K562 (cell line): ENCODE measurements around the gene MOB3C. TPM values are rescaled to one million over a fixed set of nuclear protein-coding genes. Genes with fewer than 3 reads are reported as not detected.
A peak's percentile ranks its signal among the peaks of the same experiment; 100 is the strongest.

Source experiments
- ATAC-seq: fragments of 200-7000 bp; cut with Tn5 transposase; 3 replicates; pipeline ENCODE4 v1.9.1; 2020; ENCODE audit warnings: moderate library complexity
- BruUV-seq: library from RNA; stranded (reverse); fragments of 400-500 nt; replicated peaks from 2 replicates; lab custom pipeline; 2021; lab: Mats Ljungman, UMichigan
- CTCF ChIA-PET: fragments of 300-600 bp; formaldehyde crosslinking; extraction: SDS; loops from one replicate; lab custom pipeline; 2021; ENCODE audit warnings: low intra/inter-chr PET ratio; lab: Yijun Ruan, JAX
- POLR2A ChIA-PET: fragments of 300-600, 350-650 bp; sonication (Branson Sonifier 250); formaldehyde crosslinking; extraction: SDS; loops from one replicate; lab custom pipeline; 2021; ENCODE audit warnings: antibody characterized with exemption, inconsistent platforms; lab: Yijun Ruan, JAX
- DNase-seq, 4 experiments: peaks; one replicate each; pipeline versions ENCODE4 v3.0.0 to v3.0.0-alpha.2; 2011 to 2018; ENCODE audit warnings: low spot score in 3 of 4, mixed read lengths in 3 of 4; ENCODE audit errors: extremely low read depth in 1 of 4
- FAIRE-seq: peaks from 2 replicates; lab custom pipeline; 2011; peaks lifted over from hg19 to GRCh38; lab: Jason Lieb, UNC
- H2AFZ ChIP-seq: 2 replicates; pipeline ENCODE4 v1.6.0; 2011; ENCODE audit warnings: low read depth, low read length, control low read depth, inconsistent platforms
- H3K27ac ChIP-seq: fragments of 200-600 bp; 3 replicates; pipeline ENCODE4 v1.8.0; 2011; ENCODE audit warnings: low read depth, mild to moderate bottlenecking, control low read depth, inconsistent platforms, low read length, moderate library complexity, mixed read lengths; ENCODE audit errors: extremely low read depth
- H3K27me3 ChIP-seq, 2 experiments: fragments of 300-600 bp in 1 of 2; 2 replicates in 1 of 2; 3 replicates in 1 of 2; pipeline versions ENCODE4 v1.6.0 to v1.8.0; 2011; ENCODE audit warnings: inconsistent platforms in 2 of 2, low read length in 2 of 2, mild to moderate bottlenecking in 1 of 2, mixed read lengths in 1 of 2, moderate library complexity in 1 of 2; ENCODE audit not compliant: control insufficient read depth in 2 of 2, insufficient read depth in 2 of 2
- H3K36me3 ChIP-seq: fragments of 300-600 bp; 3 replicates; pipeline ENCODE4 v1.8.0; 2011; ENCODE audit warnings: mild to moderate bottlenecking, low read length, inconsistent platforms; ENCODE audit not compliant: control insufficient read depth, insufficient read depth
- H3K4me1 ChIP-seq, 2 experiments: fragments of 200-600 bp in 1 of 2; replicated peaks in 1 of 2; 2 replicates in 1 of 2; 3 replicates in 1 of 2; pipeline versions ENCODE4 v1.5.1 to v1.8.0; 2011; ENCODE audit warnings: inconsistent platforms in 2 of 2, low read length in 2 of 2, mild to moderate bottlenecking in 1 of 2, mixed read lengths in 1 of 2, moderate library complexity in 1 of 2; ENCODE audit not compliant: control insufficient read depth in 2 of 2, insufficient read depth in 2 of 2
- H3K4me2 ChIP-seq: 2 replicates; pipeline ENCODE4 v1.6.1; 2011; ENCODE audit warnings: low read length, control low read depth, inconsistent platforms, mixed read lengths; ENCODE audit not compliant: insufficient read depth
- H3K4me3 ChIP-seq: fragments of 200-600 bp; sonication (generic), shearing (Covaris generic); 2 replicates; pipeline ENCODE4 v1.5.1; 2016; ENCODE audit warnings: control low read depth, inconsistent platforms
- H3K79me2 ChIP-seq: fragments of 200-600 bp; 3 replicates; pipeline ENCODE4 v1.8.0; 2011; ENCODE audit warnings: low read length, inconsistent platforms; ENCODE audit not compliant: control insufficient read depth, insufficient read depth
- H3K9ac ChIP-seq, 2 experiments: 2 replicates each; pipeline versions ENCODE4 v1.6.0 to v1.6.1; 2011; ENCODE audit warnings: low read depth in 2 of 2, low read length in 2 of 2, control low read depth in 1 of 2, inconsistent platforms in 1 of 2, mild to moderate bottlenecking in 1 of 2, mixed read lengths in 1 of 2; ENCODE audit not compliant: insufficient read depth in 1 of 2
- H3K9me1 ChIP-seq: one replicate; pipeline ENCODE4 v1.6.0; 2011; ENCODE audit warnings: inconsistent platforms, mild to moderate bottlenecking, low read length, moderate library complexity; ENCODE audit not compliant: control insufficient read depth, insufficient read depth
- H3K9me3 ChIP-seq: replicated peaks from 2 replicates; pipeline ENCODE4 v1.5.1; 2011; ENCODE audit warnings: low read depth, low read length, inconsistent platforms; ENCODE audit not compliant: control insufficient read depth, insufficient read depth
- H4K20me1 ChIP-seq: replicated peaks from 2 replicates; pipeline ENCODE4 v1.6.1; 2011; ENCODE audit warnings: low read length, inconsistent platforms, mixed read lengths; ENCODE audit not compliant: control insufficient read depth, insufficient read depth
- BHLHE40 ChIP-seq: IDR thresholded peaks from 2 replicates; pipeline ENCODE4 v1.6.1; 2011; ENCODE audit warnings: low read length, improper control_type of control experiment
- GTF3C2 ChIP-seq: IDR thresholded peaks from 3 replicates; pipeline ENCODE4 v1.6.1; 2011; ENCODE audit warnings: borderline replicate concordance, mild to moderate bottlenecking, moderate library complexity; ENCODE audit not compliant: insufficient read length; ENCODE audit errors: extremely low read depth
- HNRNPH1 ChIP-seq: fragments of 200-400 bp; formaldehyde crosslinking; optimal IDR thresholded peaks from 2 replicates; pipeline ENCODE3; 2017; ENCODE audit warnings: low read depth, mild to moderate bottlenecking, low read length, moderate library complexity
- HOMEZ ChIP-seq: fragments of 250-450 bp; sonication (Bioruptor Pico); IDR thresholded peaks from 2 replicates; pipeline ENCODE4 v1.4.0; 2020; ENCODE audit warnings: mild to moderate bottlenecking, moderate library complexity
- LARP7 ChIP-seq: fragments of 450-650 bp; IDR thresholded peaks from 2 replicates; pipeline ENCODE4 v1.6.1; 2016
- LEF1 ChIP-seq: fragments of 450-650 bp; IDR thresholded peaks from 2 replicates; pipeline ENCODE4 v1.6.1; 2016; ENCODE audit warnings: mild to moderate bottlenecking
- MAFK ChIP-seq: IDR thresholded peaks from 2 replicates; pipeline ENCODE4 v1.6.1; 2011; ENCODE audit warnings: low read length, improper control_type of control experiment
- MAX ChIP-seq: sonication (generic); formaldehyde crosslinking; IDR thresholded peaks from 2 replicates; pipeline ENCODE4 v1.9.0; 2022; ENCODE audit warnings: mild to moderate bottlenecking, missing genetic modification reagents
- MEF2A ChIP-seq: IDR thresholded peaks from 2 replicates; pipeline ENCODE4 v1.6.1; 2011; ENCODE audit warnings: low read depth, mild to moderate bottlenecking, low read length, moderate library complexity; ENCODE audit not compliant: control insufficient read depth
- MEIS2 ChIP-seq: fragments of 450-650 bp; IDR thresholded peaks from 2 replicates; pipeline ENCODE4 v1.6.1; 2014; ENCODE audit warnings: mild to moderate bottlenecking; ENCODE audit not compliant: partially characterized antibody
- NFE2 ChIP-seq: IDR thresholded peaks from 2 replicates; pipeline ENCODE4 v1.6.1; 2014; ENCODE audit warnings: antibody characterized with exemption, low read depth
- NRF1 ChIP-seq, 2 experiments: fragments of 450-650 bp; IDR thresholded peaks in 1 of 2; conservative IDR thresholded peaks in 1 of 2; 2 replicates each; pipeline ENCODE4 v1.6.1; 2014; ENCODE audit warnings: mild to moderate bottlenecking in 2 of 2
- PHF20 ChIP-seq: fragments of 450-650 bp; IDR thresholded peaks from 2 replicates; pipeline ENCODE4 v1.6.1; 2018; ENCODE audit not compliant: partially characterized antibody
- POLR2B ChIP-seq: fragments of 450-650 bp; IDR thresholded peaks from 2 replicates; pipeline ENCODE4 v1.6.1; 2018; ENCODE audit warnings: low read depth; ENCODE audit not compliant: partially characterized antibody
- RBM22 ChIP-seq: fragments of 200-400 bp; formaldehyde crosslinking; IDR thresholded peaks from 2 replicates; pipeline ENCODE4 v1.6.1; 2018; ENCODE audit warnings: low read length, low read depth; ENCODE audit not compliant: poor library complexity, severe bottlenecking
- SIN3B ChIP-seq: fragments of 450-650 bp; IDR thresholded peaks from 2 replicates; pipeline ENCODE4 v1.6.1; 2017; ENCODE audit warnings: low read depth, mild to moderate bottlenecking, moderate library complexity
- SMAD1 ChIP-seq: fragments of 150-350 bp; IDR thresholded peaks from 2 replicates; pipeline ENCODE4 v1.6.1; 2014; ENCODE audit warnings: low read length, low read depth; ENCODE audit not compliant: partially characterized antibody
- SRF ChIP-seq, 2 experiments: fragments of 250-450, 450-650 bp in 1 of 2; sonication (Bioruptor Pico) in 1 of 2; sonication (generic) in 1 of 2; formaldehyde crosslinking; IDR thresholded peaks; 2 replicates each; pipeline versions ENCODE4 v1.5.0 to v1.5.1; 2020 to 2022; ENCODE audit warnings: mild to moderate bottlenecking in 1 of 2, missing genetic modification reagents in 1 of 2
- SRSF7 ChIP-seq: fragments of 200-400 bp; formaldehyde crosslinking; optimal IDR thresholded peaks from 2 replicates; pipeline ENCODE3; 2017; ENCODE audit warnings: mild to moderate bottlenecking, low read depth, low read length
- ZNF551 ChIP-seq: fragments of 250-450 bp; sonication (Bioruptor Pico); IDR thresholded peaks from 2 replicates; pipeline ENCODE4 v1.5.0; 2021; ENCODE audit warnings: mild to moderate bottlenecking, moderate library complexity
- WGBS: fragments of 100-300 bp; shearing (Covaris generic); methylation state at CpG from one replicate; pipeline ENCODE4 v1.1.6; 2016; ENCODE audit warnings: low coverage, mixed read lengths; ENCODE audit not compliant: insufficient coverage; ENCODE audit errors: missing lambda C conversion rate; 5-methylcytosine and 5-hydroxymethylcytosine counted together
- in situ Hi-C: fragments of 300-500 bp; cut with MboI; formaldehyde crosslinking; loops from 4 replicates; pipeline ENCODE4 v1.15.0; 2018; ENCODE audit warnings: inconsistent platforms, mixed read lengths
- intact Hi-C: fragments of 100-400 bp; cut with micrococcal nuclease; formaldehyde crosslinking; loops from 2 replicates; pipeline ENCODE4 v1.14.2; 2022
- polyA plus RNA-seq, 8 experiments: library from polyadenylated mRNA; depleted of rRNA in 4 of 8; stranded (reverse) in 5 of 8; unstranded in 3 of 8; fragments of >200 nt; fragmentation: Nextera tagmentation in 2 of 8; fragmentation: Illumina TruSeq in 1 of 8; extraction: Ambion mirVana in 2 of 8; extraction: Trizol in 1 of 8; gene quantifications; 2 replicates each; pipeline versions ENCODE4 v1.2.1 to v1.2.3, GENCODE V29; 2011 to 2014; ENCODE audit warnings: inconsistent platforms in 1 of 8, missing spikeins in 1 of 8
- total RNA-seq, 7 experiments: library from RNA; depleted of rRNA in 6 of 7; stranded (reverse); fragments of >200 nt in 6 of 7; fragmentation: Illumina TruSeq in 2 of 7; extraction: Trizol in 2 of 7; gene quantifications; 2 replicates each; pipeline versions ENCODE4 v1.2.1 to v1.2.3, GENCODE V29; 2011 to 2021; ENCODE audit warnings: low replicate concordance in 1 of 7

The MOB3C gene
- total and polyA plus RNA-seq, 9 of the 15 experiments (the other 6 are each of a cell fraction or from before 2014, with no cell fraction given): 1.0 to 7.5 (median 3.7) TPM

- H3K4me1 ChIP-seq: peaks cover 7 to 22% of the 10 kb centered on the region in 2 experiments; a peak in 4 of 5 replicates
- peak overlapping the region in 1 of 2 experiments; percentile 54; a peak in 1 of 4 replicates for H3K9ac ChIP-seq
- H3K79me2 ChIP-seq: no peaks in the 10 kb centered on the region
- H3K4me2 ChIP-seq: no peak overlapping the region
- intact Hi-C loops: no loop called here
- no peak overlapping the region for H3K4me3 ChIP-seq
- ATAC-seq (no peak), FAIRE-seq (no peak), DNase-seq (no peak)
- peaks cover 72% of the 10 kb centered on the region for H3K36me3 ChIP-seq
- 86% methylated on average over 7 of the region's 7 CpGs for WGBS
- CTCF ChIA-PET: no interaction called here
- no peaks in the 10 kb centered on the region for H3K9me1 ChIP-seq
- in situ Hi-C loops: no loop called here
- no peak for TF ChIP-seq MAX (CRISPR knock-in tag)
- no peak for TF ChIP-seq MEIS2
- no peak for TF ChIP-seq GTF3C2
- TF ChIP-seq ZNF551 (CRISPR knock-in tag): no peak
- no peak for TF ChIP-seq HOMEZ (CRISPR knock-in tag)
- TF ChIP-seq SMAD1: no peak
- no peak for TF ChIP-seq NFE2
- no peak for TF ChIP-seq POLR2B
- no peak for TF ChIP-seq LARP7
- no peak for TF ChIP-seq SRSF7
- no peak for TF ChIP-seq PHF20
- TF ChIP-seq NRF1 (conservative IDR thresholded peaks at IDR 0.05 in 1 of 2, IDR thresholded peaks at IDR 0.05 in 1 of 2): no peak
- no peak for TF ChIP-seq HNRNPH1
- no peak for TF ChIP-seq BHLHE40
- TF ChIP-seq MEF2A: no peak
- no peak for TF ChIP-seq SRF (CRISPR knock-in tag; IDR thresholded peaks at IDR 0.05)
- TF ChIP-seq RBM22: no peak
- no peak for TF ChIP-seq LEF1
- TF ChIP-seq SIN3B: no peak
- no peak for TF ChIP-seq MAFK
- TF ChIP-seq, all 486 proteins: peak for 0
- Histone ChIP-seq H2AFZ (no peak overlapping the region), H3K9me3 (no peaks in the 10 kb centered on the region), H3K27me3 (no peaks in the 10 kb centered on the region), H3K27ac (no peak overlapping the region), H4K20me1 (0 out of 2 replicates have a peak, but pooled peaks cover 4% of the 10 kb centered on the region)
- BruUV-seq: no TSS peak
- POLR2A ChIA-PET: no interaction called here
Observed at GRCh38 chr1:46587069-46587468, 29.5 kb downstream of the MOB3C start.
